Mucosa of gallbladder (tissue), 1 donor: Measurements from ENCODE around the gene CCL4. TPM values are rescaled to one million over a fixed set of nuclear protein-coding genes. Genes with fewer than 3 reads are reported as not detected.
"Not testable (repeated sequence)": the region's sequence is repeated elsewhere in the genome, so short reads cannot be mapped to it uniquely, and the experiment has no call there.

Experiments
- DNase-seq: peaks from one replicate; pipeline ENCODE4 v3.0.0-alpha.2; 2020; ENCODE audit warnings: low spot score
- total RNA-seq: library from RNA; stranded (reverse); gene quantifications from one replicate; pipeline ENCODE4 v1.2.1, GENCODE V29; 2021
- donor health status: DM: no; HTN: no; CAD: no.

The CCL4 gene
- total RNA-seq, 1 donor from 2014 or later, result 27.6 TPM

- not testable (repeated sequence) for DNase-seq
Measured at GRCh38 chr17:36087897-36088572, 15.6 kb upstream of the CCL4 start.

DNA sequence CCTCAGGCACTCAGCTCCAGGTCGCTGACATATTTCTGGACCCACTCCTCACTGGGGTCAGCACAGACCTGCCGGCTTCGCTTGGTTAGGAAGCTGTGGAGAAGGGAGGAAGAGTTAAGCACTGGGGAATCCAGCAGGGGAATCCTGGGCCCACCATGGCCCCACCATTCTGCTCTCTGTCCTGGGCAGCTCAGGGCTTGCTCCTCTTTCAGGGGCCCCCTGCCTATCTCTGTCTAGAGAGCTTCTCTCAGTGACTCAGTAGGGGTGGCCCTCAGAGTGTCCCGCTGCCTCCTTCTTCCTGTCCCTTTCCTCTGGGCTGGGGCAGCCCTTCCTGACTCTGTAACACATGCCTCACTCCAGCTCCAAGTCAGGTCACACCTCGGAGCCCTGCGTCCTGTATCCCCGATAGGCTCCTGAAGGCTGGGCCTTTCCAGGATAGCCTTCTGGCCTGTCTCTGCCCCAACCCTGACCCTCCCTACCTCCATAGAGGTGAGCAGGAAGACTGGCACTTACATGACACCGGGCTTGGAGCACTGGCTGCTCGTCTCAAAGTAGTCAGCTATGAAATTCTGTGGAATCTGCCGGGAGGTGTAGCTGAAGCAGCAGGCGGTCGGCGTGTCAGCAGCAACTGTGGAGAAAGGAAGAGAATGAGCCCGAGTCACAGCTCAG lies 14.8 kb upstream of the CCL4 start:
- DNase-seq, result no peak

DNA sequence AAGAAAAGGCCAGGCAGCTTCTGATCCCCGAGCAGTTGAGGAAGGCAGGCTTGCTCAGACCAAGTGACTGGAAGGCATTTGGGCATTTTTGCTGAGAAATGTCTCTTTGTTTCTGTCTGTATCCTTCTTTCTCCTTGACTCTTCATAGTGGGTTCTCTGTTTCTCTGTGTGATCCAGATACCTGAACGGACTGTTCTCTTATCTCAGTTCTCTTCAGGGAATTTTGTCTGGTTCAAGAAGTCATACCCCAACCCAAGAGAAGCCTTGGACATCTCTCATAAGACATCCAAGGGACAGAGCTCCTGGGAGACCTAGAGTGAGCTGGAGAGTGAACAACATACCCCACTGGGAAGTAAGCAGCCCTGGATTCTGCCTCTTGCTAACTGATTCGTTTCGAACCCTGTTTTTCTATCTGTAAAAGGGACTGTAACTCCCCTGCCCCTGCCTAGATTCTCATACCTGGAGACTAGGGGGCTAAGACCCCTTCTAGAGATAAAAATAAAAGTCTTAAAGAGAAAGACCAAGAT lies 14.2 kb upstream of the CCL4 start:
- no peak for DNase-seq

DNA sequence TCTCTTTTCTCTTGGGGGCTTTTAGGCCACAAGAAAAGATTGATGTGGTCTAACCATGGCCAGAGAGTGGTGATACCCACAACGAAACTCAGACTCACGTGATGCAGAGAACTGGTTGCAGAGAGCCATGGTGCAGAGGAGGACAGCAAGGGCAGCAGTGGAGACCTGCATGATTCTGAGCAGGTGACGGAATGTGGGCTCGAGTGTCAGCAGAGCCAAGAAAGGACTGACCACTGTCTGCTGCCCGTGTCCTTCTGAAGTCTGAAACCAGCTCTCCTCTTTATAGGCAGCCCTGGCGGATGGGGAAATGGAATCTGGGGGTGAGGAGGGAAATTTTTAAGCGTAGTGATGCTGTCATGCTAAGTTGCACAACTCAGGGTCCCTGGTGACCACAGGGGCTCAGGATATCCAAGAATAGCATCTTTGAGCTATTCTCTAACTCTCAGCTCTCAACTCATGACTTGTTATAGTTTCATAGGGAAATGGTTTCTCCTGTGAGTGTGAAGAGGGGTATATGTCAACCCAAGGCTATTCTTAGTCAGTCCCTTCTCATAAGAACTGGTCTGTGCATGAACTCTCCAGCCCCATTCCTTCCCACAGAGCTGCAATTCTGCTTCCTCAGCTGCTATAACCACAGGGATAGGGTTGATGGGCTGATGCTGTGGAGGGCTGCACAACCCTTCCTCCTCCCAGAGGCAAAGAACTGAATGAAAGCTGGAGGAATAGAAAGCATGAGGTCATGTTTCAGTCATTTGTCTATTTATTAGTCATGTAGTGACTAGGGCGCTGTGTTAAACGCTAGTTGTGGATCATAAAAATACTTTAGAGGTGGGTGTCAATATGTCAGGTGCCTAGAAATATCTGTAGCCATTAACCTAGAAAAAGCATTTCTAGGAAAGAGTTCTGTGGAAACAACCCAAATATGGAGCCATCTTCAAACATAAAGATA lies 13.5 kb upstream of the CCL4 start, which contains the start of gene CCL3:
TSS of gene CCL3 (minus strand) at position 256 of the 949 bp plus-strand sequence. CDS start at position 171, 85 bp downstream.
- DNase-seq, result peak; percentile 28

DNA sequence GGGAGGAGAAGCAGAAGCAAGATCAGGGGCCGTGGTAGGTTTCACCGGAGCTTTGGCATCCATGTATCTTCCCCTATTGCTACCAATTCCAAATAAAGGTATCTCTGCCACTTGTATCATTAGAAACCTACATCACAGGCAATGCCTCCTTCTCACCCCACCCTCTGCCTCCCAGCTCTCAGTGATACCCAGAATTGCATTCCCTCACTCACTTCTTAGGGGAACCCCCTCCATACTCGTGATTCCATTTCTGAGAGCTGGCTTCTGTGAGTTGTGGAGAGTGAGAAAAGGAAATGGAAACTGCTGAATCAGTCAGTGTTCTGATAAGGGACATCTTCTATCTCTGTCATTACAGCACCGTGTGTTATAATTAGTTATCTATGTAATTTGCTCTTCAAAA lies 11.4 kb upstream of the CCL4 start:
- DNase-seq, result no peak

GRCh38 chr17:36092715-36093114 lies 10.9 kb upstream of the CCL4 start:
- not testable (repeated sequence) for DNase-seq

DNA sequence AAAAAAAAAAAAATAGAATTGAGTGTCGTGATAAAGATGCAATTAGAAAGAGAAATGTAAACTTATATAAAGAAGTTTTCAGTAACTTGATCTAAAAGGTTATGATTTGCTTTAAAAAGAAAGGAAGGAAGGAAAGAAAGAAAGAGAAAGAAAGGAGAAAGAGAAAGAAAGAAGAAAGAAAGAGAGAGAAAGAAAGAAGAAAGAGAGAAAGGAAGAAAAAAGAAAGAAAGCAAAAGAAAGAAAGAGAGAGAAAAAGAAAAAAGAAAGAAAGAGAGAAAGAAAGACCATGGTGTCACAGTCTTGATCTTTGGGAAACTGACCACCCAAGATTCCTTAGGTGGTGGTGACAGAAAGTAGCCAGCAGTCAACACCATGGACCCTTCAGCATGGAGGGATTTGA lies 9.4 kb upstream of the CCL4 start:
- DNase-seq, result no peak

DNA sequence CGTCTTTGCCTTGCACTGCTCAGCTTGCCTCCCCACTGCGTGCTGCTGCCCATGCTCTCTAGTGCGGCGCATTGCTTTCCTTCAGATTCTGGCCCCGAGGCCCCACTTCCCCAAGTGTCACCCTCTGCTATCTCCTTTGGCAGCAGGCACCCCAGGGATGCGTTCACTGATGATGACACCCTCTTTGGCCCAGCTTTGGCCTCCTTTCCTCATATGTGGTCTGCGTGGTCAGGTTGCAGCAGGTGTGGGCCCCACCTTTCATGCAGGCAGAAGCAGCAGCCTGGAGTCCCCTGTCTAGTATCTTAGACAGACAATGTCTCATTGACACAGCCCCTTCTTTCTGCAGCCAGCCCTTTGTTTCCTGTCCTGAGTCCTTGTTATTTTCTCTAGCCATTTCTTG lies 8.9 kb upstream of the CCL4 start:
- no peak for DNase-seq

DNA sequence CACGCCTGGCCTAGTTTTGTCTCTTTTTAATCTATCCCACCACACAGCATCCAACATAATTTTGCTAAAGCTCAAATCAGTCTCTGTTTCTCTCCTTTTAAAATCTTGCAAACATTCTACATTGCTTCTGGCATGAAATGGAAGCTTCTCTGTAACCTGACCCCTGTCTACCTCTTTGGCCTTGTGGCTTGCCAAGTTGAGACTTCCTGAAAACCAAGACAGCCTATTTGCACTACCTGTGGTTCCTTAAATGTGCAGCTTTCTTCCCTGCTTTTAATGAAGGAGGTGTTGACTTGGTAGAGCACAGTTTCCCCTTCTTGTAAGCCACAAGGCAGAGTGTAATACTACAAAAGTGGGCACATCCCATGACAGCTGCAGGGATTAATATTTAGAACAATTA lies 7.6 kb upstream of the CCL4 start:
- DNase-seq, result no peak

DNA sequence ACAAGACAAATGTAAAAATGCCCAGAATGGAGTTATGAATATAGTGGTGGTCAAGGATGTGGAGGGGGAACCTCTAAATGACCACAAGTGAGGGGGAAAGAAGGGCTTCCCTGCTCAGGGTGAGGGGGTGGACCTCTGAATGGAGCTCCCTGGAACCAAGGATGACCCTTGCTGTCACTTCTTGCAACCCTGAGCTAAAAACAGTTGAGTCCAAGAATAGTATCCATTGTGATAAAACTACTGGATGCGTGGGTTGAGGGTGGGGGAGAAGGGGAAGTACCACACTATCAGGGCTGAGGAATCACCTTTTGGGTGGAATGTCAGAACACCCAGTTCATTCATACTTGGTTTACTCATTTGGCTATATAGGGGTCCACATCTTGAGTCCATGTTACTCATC lies 4.6 kb upstream of the CCL4 start:
- not testable (repeated sequence) for DNase-seq

- DNase-seq, result not testable (repeated sequence)
Measured at GRCh38 chr17:36104246-36104645, 619 bp downstream of the CCL4 start.

DNA sequence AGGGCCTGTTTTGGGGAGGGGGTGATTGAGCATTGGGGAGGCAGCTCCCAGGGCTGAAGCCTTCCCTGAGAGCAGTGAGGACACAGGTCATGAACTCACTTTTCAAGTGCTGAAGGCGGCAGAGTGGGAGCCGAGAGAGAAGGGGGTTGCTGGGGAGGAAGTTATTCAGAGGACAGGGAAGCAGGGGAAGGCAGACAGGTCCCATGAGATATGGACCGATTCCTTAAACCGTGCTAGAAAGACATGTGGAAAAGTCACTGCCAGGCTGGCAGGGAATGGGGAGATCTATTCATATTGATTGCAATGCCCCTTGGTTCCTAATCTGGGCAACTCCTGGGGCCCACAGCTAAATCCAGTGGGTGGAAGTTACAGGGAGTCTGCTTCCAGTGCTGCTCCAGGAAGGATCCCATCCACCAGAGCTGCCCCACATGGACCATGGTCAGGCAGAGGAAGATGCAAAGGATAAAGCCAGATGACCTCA lies 1.1 kb downstream of the CCL4 start:
- DNase-seq, result no peak

DNA sequence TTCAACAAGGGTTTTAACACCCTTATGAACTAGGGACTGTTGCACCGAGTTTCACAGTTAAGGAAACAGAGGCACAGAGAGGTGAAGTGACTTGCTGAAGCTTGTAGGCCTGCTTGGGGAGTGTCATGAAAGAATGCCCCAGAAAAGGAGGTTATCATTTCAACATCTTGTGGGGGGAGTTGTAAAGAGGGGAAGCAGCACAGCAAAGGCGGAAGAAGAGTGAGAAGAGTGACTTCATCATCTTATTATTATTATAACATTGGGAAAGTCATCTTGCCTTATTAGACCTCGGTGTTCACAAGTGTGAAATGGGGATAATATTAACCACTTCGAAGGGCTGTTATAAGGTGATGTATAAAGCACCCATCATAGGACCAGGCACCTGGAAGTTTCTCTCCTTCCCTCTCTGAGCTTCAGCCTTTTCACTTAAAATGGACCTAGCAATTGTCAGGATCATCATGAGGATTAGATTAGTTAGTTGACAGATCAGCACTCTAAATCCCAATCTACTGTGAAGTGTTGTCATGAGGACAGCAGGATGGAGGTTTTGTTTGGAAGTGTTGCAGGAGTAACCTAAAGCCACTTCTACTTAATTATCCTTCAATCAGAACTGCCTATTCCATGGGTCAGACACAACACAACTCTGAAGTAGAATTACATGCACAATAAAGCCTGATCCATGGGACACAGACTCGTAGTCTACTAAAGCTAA lies 2.3 kb downstream of the CCL4 start:
- DNase-seq, result no peak

DNA sequence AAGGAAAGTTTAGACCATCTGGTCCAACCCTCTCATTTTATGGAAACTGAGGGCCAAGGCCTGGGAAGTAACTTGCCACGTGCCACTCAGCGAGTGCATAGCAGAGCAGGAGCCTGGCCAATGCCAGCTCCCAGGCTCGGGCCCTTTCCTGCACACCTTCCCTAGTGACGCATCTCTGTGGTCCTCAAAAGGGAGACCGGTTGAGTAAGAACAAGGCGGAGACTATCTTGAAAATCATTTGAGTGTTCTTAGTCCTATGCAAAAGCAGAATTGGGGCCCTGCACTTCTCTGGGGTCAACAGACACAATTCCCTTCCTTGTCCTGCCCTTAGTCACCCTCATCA lies 2.8 kb downstream of the CCL4 start:
- no peak for DNase-seq

- DNase-seq, result no peak
Measured at GRCh38 chr17:36107660-36108059, 4.0 kb downstream of the CCL4 start.

DNA sequence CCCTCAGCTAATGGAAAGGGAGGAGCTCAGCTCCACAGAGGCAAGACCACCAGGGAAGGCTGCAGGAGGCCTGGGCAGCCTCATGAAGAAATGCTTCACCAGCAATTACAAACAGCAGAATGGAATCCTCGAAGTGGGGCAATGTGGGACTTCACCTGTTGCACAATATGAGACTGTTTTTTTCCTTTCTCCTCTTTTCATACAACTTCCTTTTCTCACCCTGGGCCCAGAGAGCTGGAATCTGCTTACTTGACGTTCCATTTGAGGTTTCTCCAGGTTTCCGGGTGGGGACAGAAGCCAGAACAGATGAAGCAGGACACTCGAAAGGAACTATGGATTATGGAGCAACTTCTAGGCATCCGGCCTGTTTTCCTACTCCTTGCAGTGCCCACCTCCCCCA lies 4.6 kb downstream of the CCL4 start:
- not testable (repeated sequence) for DNase-seq

DNA sequence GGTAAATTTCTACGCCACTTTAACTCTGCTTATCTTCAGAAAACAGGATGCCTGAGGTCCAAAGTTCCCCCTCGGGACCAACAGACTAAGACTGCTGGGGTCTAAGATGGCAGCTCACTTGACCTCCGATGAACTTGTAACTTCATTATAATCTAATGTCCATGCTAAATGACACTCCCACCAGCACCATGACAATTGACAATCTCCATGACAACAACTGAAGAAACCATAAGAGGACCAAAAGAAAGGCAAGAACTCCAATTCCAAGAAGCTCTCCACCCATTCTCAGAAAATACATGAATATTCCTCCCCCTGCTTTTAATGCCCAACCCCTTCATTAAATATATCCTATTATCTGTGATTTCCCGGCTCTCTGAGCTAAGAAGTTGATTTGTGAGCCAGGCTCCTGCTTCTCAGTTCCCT lies 7.5 kb downstream of the CCL4 start:
- DNase-seq, result no peak

DNA sequence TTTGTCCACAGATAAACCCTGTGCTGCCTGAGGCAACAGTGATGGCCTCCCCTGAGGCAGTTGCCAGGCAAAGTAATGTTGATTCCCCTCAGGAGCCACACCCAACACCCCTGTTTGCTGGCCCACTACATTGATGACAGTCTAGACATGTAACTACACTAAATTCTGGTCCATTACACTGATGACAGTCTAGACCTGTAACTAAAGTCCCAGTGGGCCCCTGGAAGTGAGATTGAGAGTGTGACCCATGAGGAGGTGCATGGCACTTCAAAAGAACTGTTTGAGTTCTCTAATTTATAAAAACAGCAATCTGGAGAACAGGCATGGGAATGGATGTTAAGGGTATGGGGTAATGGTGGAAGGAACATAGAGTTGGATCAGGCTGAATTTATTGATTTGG lies 8.9 kb downstream of the CCL4 start:
- DNase-seq, result no peak

DNA sequence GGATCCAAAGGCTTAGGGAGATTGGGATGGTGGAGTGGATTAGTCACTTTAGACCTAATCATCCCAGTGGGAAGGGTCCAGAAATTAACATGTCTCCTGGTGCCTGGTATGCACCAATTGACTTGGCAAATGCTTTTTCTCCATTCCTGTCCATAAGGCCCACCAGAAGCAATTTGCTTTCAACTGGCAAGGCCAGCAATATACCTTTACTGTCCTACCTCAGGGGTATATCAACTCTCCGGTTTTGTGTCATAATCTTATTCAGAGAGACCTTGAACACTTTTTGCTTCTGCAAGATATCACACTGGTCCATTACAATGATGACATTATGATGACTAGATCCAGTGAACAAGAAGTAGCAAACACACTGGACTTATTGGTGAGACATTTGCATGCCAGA lies 9.5 kb downstream of the CCL4 start:
- DNase-seq, result not testable (repeated sequence)

DNA sequence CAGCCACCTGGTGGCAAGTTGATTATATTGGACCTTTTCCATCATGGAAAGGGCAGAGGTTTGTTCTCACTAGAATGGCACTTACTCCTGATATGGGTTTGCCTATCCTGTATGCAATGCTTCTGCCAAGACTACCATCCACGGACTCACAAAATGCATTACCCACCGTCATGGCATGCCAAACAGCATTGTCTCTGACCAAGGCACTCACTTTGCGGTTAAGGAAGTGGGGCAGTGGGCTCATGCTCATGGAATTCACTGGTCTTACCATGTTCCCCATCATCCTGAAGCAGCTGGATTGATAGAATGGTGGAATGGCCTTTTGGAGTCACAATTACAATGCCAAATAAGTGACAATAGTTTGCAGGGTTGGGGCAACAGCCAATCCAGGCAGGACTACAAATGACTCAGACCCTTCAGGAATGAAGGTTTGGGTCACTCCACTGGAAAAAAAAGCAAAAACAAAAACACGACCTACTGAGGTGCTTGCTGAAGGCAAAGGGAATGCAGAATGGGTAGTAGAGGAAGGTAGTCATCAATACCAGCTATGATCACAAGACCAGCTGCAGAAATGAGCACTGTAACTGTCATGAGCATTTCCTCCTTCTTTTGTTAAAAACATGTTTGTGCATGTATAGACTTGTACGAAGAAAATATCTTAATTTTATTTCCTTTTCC lies 11.5 kb downstream of the CCL4 start:
- DNase-seq, result not testable (repeated sequence)

DNA sequence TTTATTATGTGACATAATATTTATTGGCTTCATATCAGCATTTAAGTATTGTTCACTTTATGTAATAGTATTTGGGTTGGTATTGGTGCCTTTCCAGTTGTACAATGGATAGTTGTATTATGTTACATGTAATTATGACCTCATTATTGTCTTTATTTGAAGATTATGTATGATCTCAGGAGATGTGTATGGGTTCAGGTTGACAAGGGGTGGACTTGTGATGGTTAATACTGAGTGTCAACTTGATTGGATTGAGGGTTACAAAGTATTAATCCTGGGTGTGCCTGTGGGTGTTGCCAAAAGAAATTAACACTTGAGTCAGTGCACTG lies 12.0 kb downstream of the CCL4 start:
- not testable (repeated sequence) for DNase-seq
